SK-N-SH treated with all-trans-retinoic acid at 6 μM for 48 hours (cell line): ENCODE results near the gene ELFN1.

Experiments
- ATAC-seq: fragments of 200-7000 bp; cut with Tn5 transposase; 3 replicates; pipeline ENCODE4 v1.9.1; 2020; ENCODE audit warnings: mild to moderate bottlenecking, moderate library complexity
- ARNTL ChIP-seq: fragments of 450-650 bp; formaldehyde crosslinking; IDR thresholded peaks from 2 replicates; pipeline ENCODE4 v1.5.0; 2020; ENCODE audit warnings: low read depth, mild to moderate bottlenecking, moderate library complexity, borderline replicate concordance
- BACH2 ChIP-seq: fragments of 250-450 bp; sonication (Bioruptor Pico); IDR thresholded peaks from 2 replicates; pipeline ENCODE4 v1.9.0; 2021; ENCODE audit warnings: mild to moderate bottlenecking, borderline replicate concordance
- CREB5 ChIP-seq: fragments of 250-450 bp; sonication (Bioruptor Pico); IDR thresholded peaks from 2 replicates; pipeline ENCODE4 v1.5.1; 2020; ENCODE audit warnings: low read depth, mild to moderate bottlenecking, moderate library complexity
- CSDC2 ChIP-seq: fragments of 250-450 bp; sonication (Bioruptor Pico); IDR thresholded peaks from 2 replicates; pipeline ENCODE4 v1.5.0; 2020; ENCODE audit warnings: mild to moderate bottlenecking, moderate library complexity
- CSRNP3 ChIP-seq: fragments of 250-450 bp; sonication (Bioruptor Pico); IDR thresholded peaks from 2 replicates; pipeline ENCODE4 v1.5.1; 2021; ENCODE audit warnings: mild to moderate bottlenecking, moderate library complexity
- ESRRG ChIP-seq: fragments of 250-450 bp; sonication (Bioruptor Pico); IDR thresholded peaks from 2 replicates; pipeline ENCODE4 v1.6.1; 2021; ENCODE audit warnings: mild to moderate bottlenecking
- GLIS3 ChIP-seq: fragments of 250-450 bp; sonication (Bioruptor Pico); IDR thresholded peaks from 2 replicates; pipeline ENCODE4 v1.5.0; 2020; ENCODE audit warnings: mild to moderate bottlenecking, moderate library complexity
- ISL1 ChIP-seq: fragments of 250-450 bp; sonication (Bioruptor Pico); IDR thresholded peaks from 2 replicates; pipeline ENCODE4 v2.1.2; 2022; ENCODE audit warnings: mild to moderate bottlenecking, moderate library complexity
- OSR1 ChIP-seq: fragments of 250-450 bp; sonication (Bioruptor Pico); IDR thresholded peaks from 2 replicates; pipeline ENCODE4 v1.8.0; 2022; ENCODE audit warnings: moderate library complexity, mild to moderate bottlenecking, inconsistent platforms
- PATZ1 ChIP-seq: fragments of 250-450 bp; sonication (Bioruptor Pico); IDR thresholded peaks from 2 replicates; pipeline ENCODE4 v1.8.0; 2020; ENCODE audit warnings: mild to moderate bottlenecking, moderate library complexity, borderline replicate concordance
- POU6F1 ChIP-seq: fragments of 250-450 bp; sonication (Bioruptor Pico); IDR thresholded peaks from 2 replicates; pipeline ENCODE4 v1.8.0; 2021; ENCODE audit warnings: low read depth, mild to moderate bottlenecking, moderate library complexity, borderline replicate concordance
- PPARA ChIP-seq: fragments of 250-450 bp; sonication (Bioruptor Pico); IDR thresholded peaks from 2 replicates; pipeline ENCODE4 v1.5.0; 2020; ENCODE audit warnings: mild to moderate bottlenecking, borderline replicate concordance
- SNAI2 ChIP-seq: fragments of 250-450 bp; sonication (Bioruptor Pico); IDR thresholded peaks from 2 replicates; pipeline ENCODE4 v1.5.0; 2020; ENCODE audit warnings: mild to moderate bottlenecking, moderate library complexity
- TCF4 ChIP-seq: fragments of 250-450 bp; sonication (Bioruptor Pico); IDR thresholded peaks from 2 replicates; pipeline ENCODE4 v1.8.0; 2021; ENCODE audit warnings: mild to moderate bottlenecking, moderate library complexity, borderline replicate concordance
- TOX ChIP-seq: fragments of 250-450 bp; sonication (Bioruptor Pico); IDR thresholded peaks from 2 replicates; pipeline ENCODE4 v1.8.0; 2021; ENCODE audit warnings: mild to moderate bottlenecking, moderate library complexity, borderline replicate concordance
- TSHZ2 ChIP-seq: fragments of 250-450 bp; sonication (Bioruptor Pico); IDR thresholded peaks from 2 replicates; pipeline ENCODE4 v1.5.0; 2020; ENCODE audit warnings: mild to moderate bottlenecking, moderate library complexity
- ZC3H10 ChIP-seq: fragments of 250-450 bp; sonication (Bioruptor Pico); IDR thresholded peaks from 2 replicates; pipeline ENCODE4 v1.5.1; 2021; ENCODE audit warnings: mild to moderate bottlenecking, moderate library complexity
- ZNF565 ChIP-seq: fragments of 450-650 bp; formaldehyde crosslinking; conservative IDR thresholded peaks from 2 replicates; pipeline ENCODE4 v1.5.0; 2020; ENCODE audit warnings: low read depth, mild to moderate bottlenecking, moderate library complexity
- ZNF70 ChIP-seq: fragments of 450-650 bp; formaldehyde crosslinking; IDR thresholded peaks from 2 replicates; pipeline ENCODE4 v1.5.0; 2020; ENCODE audit warnings: mild to moderate bottlenecking, moderate library complexity
- ZNF8 ChIP-seq: fragments of 450-650 bp; formaldehyde crosslinking; IDR thresholded peaks from 2 replicates; pipeline ENCODE4 v1.5.0; 2020; ENCODE audit warnings: mild to moderate bottlenecking, moderate library complexity

Gene ELFN1

GRCh38 chr7:1700536-1701333 lies 30.7 kb downstream of the ELFN1 start (continued):
- TF ChIP-seq GLIS3 (CRISPR knock-in tag) (no peak), POU6F1 (no peak)

GRCh38 chr7:1702652-1703051 lies 32.6 kb downstream of the ELFN1 start:
- no peak for ATAC-seq
- TF ChIP-seq ZNF565 (CRISPR knock-in tag) (no peak), GLIS3 (CRISPR knock-in tag) (no peak), ISL1 (CRISPR knock-in tag) (no peak), CREB5 (CRISPR knock-in tag) (no peak), ARNTL (CRISPR knock-in tag) (no peak), ZNF8 (CRISPR knock-in tag) (no peak), PATZ1 (no peak), SNAI2 (CRISPR knock-in tag) (no peak), TCF4 (no peak), ZNF70 (CRISPR knock-in tag) (no peak), TOX (no peak), POU6F1 (no peak), TSHZ2 (no peak), ESRRG (CRISPR knock-in tag) (no peak), PPARA (CRISPR knock-in tag) (no peak), OSR1 (CRISPR knock-in tag) (no peak), ZC3H10 (CRISPR knock-in tag) (no peak), CSRNP3 (CRISPR knock-in tag) (no peak), CSDC2 (CRISPR knock-in tag) (no peak), BACH2 (CRISPR knock-in tag) (no peak)

GRCh38 chr7:1703441-1703840 lies 33.4 kb downstream of the ELFN1 start:
- no peak for ATAC-seq
- TF ChIP-seq ISL1 (CRISPR knock-in tag) (no peak), CSDC2 (CRISPR knock-in tag) (no peak), BACH2 (CRISPR knock-in tag) (no peak), PATZ1 (no peak), CREB5 (CRISPR knock-in tag) (no peak), TOX (no peak)
